Activated B cell treated with CpG ODN at 0.5 μM for 24 hours (primary cell): ENCODE data around the gene SETD1A. TPM values are rescaled to one million over a fixed set of nuclear protein-coding genes. Genes with fewer than 3 reads are reported as not detected.

Experiments used
- ATAC-seq: fragments of 200-7000 bp; cut with Tn5 transposase; one replicate; pipeline ENCODE4 v1.10.0; 2021; ENCODE audit warnings: low read depth, mild to moderate bottlenecking, moderate library complexity
- CTCF ChIA-PET: fragments of 350-600 bp; sonication (Branson Sonifier 250); formaldehyde crosslinking; loops from one replicate; lab custom pipeline; 2021; ENCODE audit warnings: antibody characterized with exemption; lab: Charles Lee
- POLR2A ChIA-PET: fragments of 350-600 bp; sonication (Branson Sonifier 250); formaldehyde crosslinking; loops from one replicate; lab custom pipeline; 2021; ENCODE audit warnings: antibody characterized with exemption; lab: Charles Lee
- DNase-seq: peaks from one replicate; pipeline ENCODE4 v3.0.0; 2022
- H3K27ac Mint-ChIP-seq: one replicate; pipeline ENCODE4 v1.8.0; 2020; ENCODE audit warnings: mixed read lengths
- H3K27me3 Mint-ChIP-seq: one replicate; pipeline ENCODE4 v1.8.0; 2021; ENCODE audit warnings: mixed read lengths
- H3K36me3 Mint-ChIP-seq: one replicate; pipeline ENCODE4 v1.8.0; 2021; ENCODE audit warnings: low read depth, mixed read lengths
- H3K4me1 Mint-ChIP-seq: one replicate; pipeline ENCODE4 v1.8.0; 2021; ENCODE audit warnings: mixed read lengths
- H3K4me3 Mint-ChIP-seq: one replicate; pipeline ENCODE4 v1.8.0; 2020; ENCODE audit warnings: mild to moderate bottlenecking, mixed read lengths
- H3K9me3 Mint-ChIP-seq: one replicate; pipeline ENCODE4 v1.8.0; 2020; ENCODE audit warnings: mixed read lengths
- CTCF ChIP-seq: fragments of 200-600 bp; IDR thresholded peaks from one replicate; pipeline ENCODE4 v1.8.0; 2022; ENCODE audit warnings: antibody characterized with exemption, mild to moderate bottlenecking
- intact Hi-C: fragments of 100-400 bp; cut with micrococcal nuclease; formaldehyde crosslinking; loops from one replicate; pipeline ENCODE4 v1.15.1; 2024
- total RNA-seq: library from RNA; stranded (reverse); gene quantifications from 2 replicates; pipeline ENCODE4 v1.2.3, GENCODE V29; 2022

Gene SETD1A
- total RNA-seq, 1 donor from 2014 or later: 32.8 TPM

- DNase-seq (no peak), ATAC-seq (no peak)
- H3K9me3 Mint-ChIP-seq: no peaks in the 10 kb centered on the region
- no peaks in the 10 kb centered on the region for H3K27me3 Mint-ChIP-seq
- H3K4me1 Mint-ChIP-seq: peaks cover 9% of the 10 kb centered on the region
- peaks cover 81% of the 10 kb centered on the region for H3K36me3 Mint-ChIP-seq
- intact Hi-C loops: no loop called here
- H3K4me3 Mint-ChIP-seq: no peak overlapping the region
- CTCF ChIA-PET: interaction anchor here (0.9 kb wide), 1 partner anchor 18 kb away, joined by 3 read pairs; no protein-coding TSS in a partner anchor
- POLR2A ChIA-PET: interaction anchor here (0.6 to 0.7 kb wide), 2 partner anchors 157 to 213 kb away, joined by 3 read pairs; no protein-coding TSS in a partner anchor
- no peak overlapping the region for H3K27ac Mint-ChIP-seq
- TF ChIP-seq CTCF: no peak
These were observed 7.1 kb downstream of the SETD1A start for GRCh38 chr16:30964574-30965226.

- DNase-seq (no peak), ATAC-seq (no peak)
- peaks cover 78% of the 10 kb centered on the region for H3K36me3 Mint-ChIP-seq
- intact Hi-C loops: no loop called here
- ChIA-PET POLR2A (no interaction called here), CTCF (no interaction called here)
- no peak overlapping the region for H3K4me3 Mint-ChIP-seq
- H3K27me3 Mint-ChIP-seq: no peaks in the 10 kb centered on the region
- H3K9me3 Mint-ChIP-seq: no peaks in the 10 kb centered on the region
- no peak overlapping the region for H3K27ac Mint-ChIP-seq
- H3K4me1 Mint-ChIP-seq: peaks cover 2% of the 10 kb centered on the region
- no peak for TF ChIP-seq CTCF
These were observed 7.9 kb downstream of the SETD1A start for GRCh38 chr16:30965436-30965835.

GRCh38 chr16:30966033-30966619 lies 8.6 kb downstream of the SETD1A start:
- no peak overlapping the region for H3K27ac Mint-ChIP-seq
- no peak for ATAC-seq

GRCh38 chr16:30967795-30968194 lies 10.2 kb downstream of the SETD1A start:
- CTCF ChIA-PET: no interaction called here
- POLR2A ChIA-PET: interaction anchor here (0.9 kb wide), 1 partner anchor 19 kb away, joined by 3 read pairs; the partner anchor contains the start of gene ORAI3
- Mint-ChIP-seq H3K4me3 (no peak overlapping the region), H3K27me3 (no peaks in the 10 kb centered on the region), H3K9me3 (no peaks in the 10 kb centered on the region), H3K27ac (no peak overlapping the region), H3K36me3 (peaks cover 81% of the 10 kb centered on the region), H3K4me1 (no peaks in the 10 kb centered on the region)
- intact Hi-C loops: no loop called here
- TF ChIP-seq CTCF: no peak
- no peak for DNase-seq
- ATAC-seq: no peak

More at GRCh38 chr16:30966033-30966619, 8.6 kb downstream of the SETD1A start:
- DNase-seq: no peak
- Mint-ChIP-seq H3K27me3 (no peaks in the 10 kb centered on the region), H3K9me3 (no peaks in the 10 kb centered on the region), H3K36me3 (peaks cover 80% of the 10 kb centered on the region), H3K4me1 (no peaks in the 10 kb centered on the region), H3K4me3 (no peak overlapping the region)
- CTCF ChIA-PET: no interaction called here
- POLR2A ChIA-PET: no interaction called here
- intact Hi-C loops: no loop called here
- TF ChIP-seq CTCF: no peak

- intact Hi-C loops: no loop called here
- DNase-seq: no peak
- no peaks in the 10 kb centered on the region for H3K9me3 Mint-ChIP-seq
- no peaks in the 10 kb centered on the region for H3K27me3 Mint-ChIP-seq
- no peaks in the 10 kb centered on the region for H3K4me1 Mint-ChIP-seq
- H3K27ac Mint-ChIP-seq: no peak overlapping the region
- no peak for ATAC-seq
- TF ChIP-seq CTCF: no peak
- peaks cover 83% of the 10 kb centered on the region for H3K36me3 Mint-ChIP-seq
- ChIA-PET POLR2A (interaction anchor here (0.6 to 0.8 kb wide), 2 partner anchors 12 to 235 kb away, joined by 3 read pairs; partner anchors contain the start of gene SETD1A), CTCF (no interaction called here)
- H3K4me3 Mint-ChIP-seq: no peak overlapping the region
These were observed 11.8 kb downstream of the SETD1A start for GRCh38 chr16:30969246-30969842.
